SHP77 (cell line): ENCODE data around the gene DVL2.

Experiments
- DNase-seq, 2 experiments: peaks; one replicate each; lab custom pipeline; 2025; lab: John Stamatoyannopoulos, UW

The DVL2 gene

GRCh38 chr17:7234083-7234951 lies at the start of gene DVL2:
DVL2 (minus strand) TSS chr17:7234517; CDS start chr17:7234262, 255 bp downstream.
- peak; percentile 94 to 96 for DNase-seq

- DNase-seq: no peak
Observed at GRCh38 chr17:7283471-7284216, 49.3 kb upstream of the DVL2 start.

GRCh38 chr17:7282752-7283321 lies 48.5 kb upstream of the DVL2 start:
- DNase-seq: no peak

GRCh38 chr17:7281953-7282751 lies 47.8 kb upstream of the DVL2 start:
- no peak for DNase-seq

GRCh38 chr17:7281074-7281952 lies 47.0 kb upstream of the DVL2 start, which contains the start of gene SLC2A4:
SLC2A4 (plus strand) TSS chr17:7281718; CDS start chr17:7281935, 217 bp downstream.
- peak; percentile 98 for DNase-seq

- DNase-seq: peak; percentile 86 to 90
Observed at GRCh38 chr17:7280519-7281073, 46.3 kb upstream of the DVL2 start.

- DNase-seq: no peak
Observed at GRCh38 chr17:7279448-7279847, 45.1 kb upstream of the DVL2 start.

- no peak for DNase-seq
Observed at GRCh38 chr17:7266784-7267183, 32.5 kb upstream of the DVL2 start.

- no peak for DNase-seq
Observed at GRCh38 chr17:7263801-7264078, 29.4 kb upstream of the DVL2 start.

- no peak for DNase-seq
Observed at GRCh38 chr17:7262935-7263800, 28.9 kb upstream of the DVL2 start.

- no peak for DNase-seq
Observed at GRCh38 chr17:7262192-7262934, 28.0 kb upstream of the DVL2 start, which contains the start of gene CLDN7. CLDN7 (minus strand) TSS chr17:7262478; CDS start chr17:7262043, 435 bp downstream.

- no peak for DNase-seq
Observed at GRCh38 chr17:7261379-7262191, 27.3 kb upstream of the DVL2 start.

- DNase-seq: peak; percentile 10 to 21
Observed at GRCh38 chr17:7260651-7261378, 26.5 kb upstream of the DVL2 start.

- no peak for DNase-seq
Observed at GRCh38 chr17:7260151-7260550, 25.8 kb upstream of the DVL2 start.

GRCh38 chr17:7259555-7259889 lies 25.2 kb upstream of the DVL2 start:
- DNase-seq: no peak

GRCh38 chr17:7258731-7259554 lies 24.6 kb upstream of the DVL2 start:
- no peak for DNase-seq
